GM19328 (cell line): Measurements from ENCODE around the gene SESN1.
A peak's percentile ranks its signal among the peaks of the same experiment; 100 is the strongest.

Source experiments
- ATAC-seq: cut with Tn5 transposase; IDR thresholded peaks from one replicate; pipeline ENCODE4 v1.9.1; 2021; ENCODE audit warnings: mild to moderate bottlenecking, moderate library complexity; ENCODE audit not compliant: unreplicated experiment

Gene SESN1

GRCh38 chr6:109031416-109031815, 63.2 kb downstream of the SESN1 start:
- no peak for ATAC-seq

GRCh38 chr6:109029313-109029712, 65.3 kb downstream of the SESN1 start:
- ATAC-seq: no peak

GRCh38 chr6:109028439-109028838, 66.2 kb downstream of the SESN1 start:
- no peak for ATAC-seq

GRCh38 chr6:109027964-109028363, 66.7 kb downstream of the SESN1 start:
- ATAC-seq: no peak

DNA sequence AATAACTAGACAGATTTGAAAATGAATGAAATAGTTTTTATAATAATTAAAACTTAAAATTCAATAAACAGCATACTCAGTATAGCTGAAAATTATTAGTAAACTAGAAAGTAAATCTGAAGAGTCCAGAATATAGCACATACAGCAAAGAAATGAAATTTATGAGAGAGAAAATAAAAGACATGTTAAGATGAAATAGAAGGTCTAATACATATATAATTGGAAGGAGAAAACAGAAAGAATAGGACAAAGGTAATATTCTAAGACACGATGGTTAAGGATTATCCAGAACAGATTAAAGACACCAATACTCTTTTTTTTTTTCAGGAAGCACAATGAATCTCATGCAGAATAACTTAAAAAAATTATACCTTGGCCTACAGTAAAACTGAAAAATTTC, 69.0 kb downstream of the SESN1 start:
- no peak for ATAC-seq

DNA sequence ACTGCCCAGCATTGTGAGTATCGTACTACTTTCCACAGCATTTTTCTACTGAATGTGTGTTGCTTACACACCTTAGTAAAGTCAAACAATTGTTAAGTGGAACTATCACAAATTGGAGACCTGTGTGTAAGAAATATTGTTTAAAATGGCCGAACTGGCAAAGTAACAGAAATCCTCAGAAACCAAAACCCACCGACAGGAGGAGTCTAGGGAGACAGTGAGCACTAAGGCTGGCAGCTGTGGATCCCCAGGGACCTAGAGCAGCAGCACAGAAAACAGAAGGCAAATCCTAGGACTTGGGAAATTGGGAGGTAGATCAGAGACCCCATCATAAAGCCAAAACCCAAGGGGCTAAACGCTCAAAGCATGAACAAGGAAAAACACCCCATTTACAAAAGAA, 69.9 kb downstream of the SESN1 start:
- no peak for ATAC-seq

DNA sequence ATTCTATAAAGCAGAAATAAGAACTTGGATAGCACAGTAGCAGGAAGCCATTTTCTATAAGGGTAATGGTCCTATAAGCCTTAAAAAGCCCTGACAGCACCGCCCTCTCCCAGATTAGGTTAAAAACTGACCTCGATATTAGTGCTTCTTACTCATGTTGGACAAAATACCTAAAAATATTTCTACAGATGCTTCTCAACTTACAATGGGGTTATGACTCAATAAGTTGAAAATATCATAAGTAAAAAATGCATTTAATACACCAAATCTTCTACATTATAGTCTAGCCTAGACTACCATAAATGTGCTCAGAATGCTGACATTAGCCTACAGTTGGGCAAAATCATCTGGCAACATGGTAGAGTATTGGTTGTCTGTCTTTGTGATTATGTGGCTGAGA, 70.3 kb downstream of the SESN1 start:
- no peak for ATAC-seq

DNA sequence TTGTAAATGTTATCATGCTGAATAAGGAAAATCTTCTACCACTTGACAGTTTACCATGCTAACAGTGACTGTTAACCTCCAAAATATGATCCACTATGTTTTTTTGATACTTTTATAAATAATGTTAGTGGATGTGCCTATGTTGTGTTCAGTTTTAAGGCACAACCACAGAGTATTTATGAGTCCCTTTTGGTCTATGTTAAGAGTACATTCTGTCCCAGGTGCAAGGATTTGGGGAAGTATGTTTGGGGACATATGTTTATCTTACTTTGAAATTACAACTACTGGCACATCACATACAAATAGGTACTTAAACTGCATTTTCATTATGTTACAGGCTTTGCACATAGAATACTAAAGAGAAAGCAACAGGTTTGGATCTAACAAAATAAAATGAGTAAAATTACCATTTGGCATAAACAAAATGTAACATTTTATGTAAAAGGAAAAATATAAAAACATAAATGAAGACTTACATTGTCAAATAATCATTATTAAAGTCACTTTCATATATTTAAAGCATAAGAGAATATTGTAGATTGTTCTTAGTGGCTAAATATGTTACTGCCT, 71.2 kb downstream of the SESN1 start:
- ATAC-seq: no peak

GRCh38 chr6:109021870-109022269, 72.8 kb downstream of the SESN1 start:
- no peak for ATAC-seq

- ATAC-seq: no peak
Measured at GRCh38 chr6:109019911-109020310, 74.7 kb downstream of the SESN1 start.

DNA sequence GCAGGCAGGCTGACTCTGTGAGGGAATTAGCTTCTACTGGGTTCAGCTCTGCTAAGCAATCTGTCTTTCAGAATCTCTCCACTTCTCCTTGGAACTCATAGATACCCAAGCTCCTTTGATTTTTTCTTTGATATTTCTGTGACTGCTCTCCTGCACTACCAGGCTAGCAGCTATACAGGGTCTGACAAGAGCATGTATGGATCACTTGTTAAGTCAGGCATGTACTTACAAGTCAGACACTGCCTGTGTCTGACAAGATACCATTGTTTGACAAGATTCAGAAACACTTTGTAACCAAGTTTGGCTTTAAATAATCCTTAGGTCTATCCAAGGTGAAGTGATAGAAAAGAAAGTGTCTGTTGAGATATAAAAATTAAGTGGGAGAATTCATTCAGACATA, 79.5 kb downstream of the SESN1 start:
- no peak for ATAC-seq

- ATAC-seq: no peak
Measured at GRCh38 chr6:109014606-109015005, 80.0 kb downstream of the SESN1 start.

- no peak for ATAC-seq
Measured at GRCh38 chr6:109013656-109014305, 80.9 kb downstream of the SESN1 start.

DNA sequence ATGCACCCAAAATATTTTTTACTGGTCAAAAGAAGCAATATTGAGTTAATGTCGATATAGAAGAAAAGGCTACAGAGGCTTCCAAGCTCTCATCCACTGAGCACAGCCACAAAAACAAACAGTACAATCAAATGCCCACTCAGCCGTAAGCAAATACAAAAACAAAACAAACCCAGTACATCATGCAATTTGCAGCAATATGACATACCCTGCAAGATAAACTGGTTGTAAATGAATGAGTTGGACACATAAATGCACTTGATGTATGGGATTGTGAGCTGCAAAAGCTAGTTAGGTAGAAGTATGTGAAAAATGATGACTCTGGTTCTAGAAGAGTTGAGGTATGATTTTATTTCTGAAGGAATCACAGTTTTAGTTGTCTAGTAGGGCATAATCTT, 83.9 kb downstream of the SESN1 start:
- ATAC-seq: no peak

DNA sequence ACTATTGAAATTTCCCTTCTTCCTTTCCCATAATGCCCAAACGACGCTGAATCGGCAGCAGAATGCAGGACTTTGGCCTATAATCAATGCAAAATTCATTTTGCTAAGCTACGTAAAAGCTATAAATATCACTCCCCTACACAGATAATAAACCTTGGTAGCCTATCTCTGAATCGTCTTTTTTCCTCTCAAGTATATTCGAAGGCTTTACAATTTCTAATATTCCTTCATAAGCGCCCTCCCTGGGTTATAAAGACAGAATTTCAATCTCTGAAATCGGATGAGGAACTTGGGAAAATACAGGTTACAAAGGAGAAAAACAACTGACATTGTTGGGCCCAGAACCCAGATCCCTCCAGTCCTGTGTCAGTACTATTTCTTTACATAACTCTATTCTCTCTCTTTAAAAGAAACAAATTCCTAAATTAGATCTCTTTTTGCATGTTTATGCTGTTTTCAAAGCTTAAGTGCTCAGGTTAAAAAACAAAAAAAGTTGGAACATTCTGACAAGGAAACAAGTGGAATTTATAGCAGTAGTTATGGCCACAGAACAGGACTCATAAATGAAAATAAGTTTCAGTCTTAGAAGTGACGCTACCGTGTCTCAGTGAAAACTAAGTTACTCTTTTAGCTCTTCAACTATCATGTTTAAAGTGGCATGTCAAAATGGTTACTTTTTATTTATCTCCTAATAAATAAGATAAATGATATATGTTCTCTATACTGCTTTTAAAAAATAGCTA, 84.5 kb downstream of the SESN1 start:
- no peak for ATAC-seq

- peak; percentile 96 for ATAC-seq
Measured at GRCh38 chr6:109009236-109009961, 85.2 kb downstream of the SESN1 start.

GRCh38 chr6:109008537-109009235, 86.0 kb downstream of the SESN1 start:
- ATAC-seq: peak; percentile 17

DNA sequence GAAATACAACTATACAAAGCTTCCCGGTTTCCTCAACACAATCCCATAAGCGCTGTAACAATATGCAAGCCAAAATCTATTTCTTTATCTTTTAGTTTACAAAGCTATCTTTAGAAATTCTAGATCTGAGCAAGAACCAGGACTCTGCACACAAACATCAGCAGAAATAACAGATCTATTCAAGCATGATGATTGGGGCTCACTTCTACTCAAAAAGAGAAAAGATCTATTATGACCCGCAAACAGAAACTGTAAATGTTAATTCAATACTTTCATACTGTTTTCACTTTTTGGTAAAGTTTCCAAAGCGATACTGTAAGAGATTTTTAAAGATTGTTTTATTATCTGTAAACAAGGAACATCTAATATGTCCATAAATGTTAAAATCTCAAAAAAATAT, 86.6 kb downstream of the SESN1 start:
- ATAC-seq: no peak

DNA sequence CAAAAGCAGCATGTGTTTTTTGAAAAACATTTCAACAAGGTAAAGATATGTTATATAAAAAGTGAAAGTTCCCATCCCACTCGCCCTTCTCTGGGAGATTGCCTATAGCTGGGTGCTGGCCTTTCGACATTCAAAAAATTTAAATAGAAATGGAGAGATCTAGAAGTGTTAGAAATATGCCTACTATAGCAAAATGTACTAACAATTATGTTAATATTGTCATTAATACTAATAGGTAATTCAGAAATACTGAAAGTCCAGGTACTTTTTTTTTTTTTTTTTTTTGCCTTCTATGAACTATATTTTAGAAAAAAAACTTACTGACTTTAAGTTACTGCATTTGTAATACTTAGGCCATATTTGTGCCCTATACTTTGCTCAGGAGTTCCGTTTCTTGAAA, 87.1 kb downstream of the SESN1 start:
- no peak for ATAC-seq

GRCh38 chr6:109006818-109007217, 87.8 kb downstream of the SESN1 start:
- ATAC-seq: no peak

GRCh38 chr6:109002882-109003281, 91.8 kb downstream of the SESN1 start:
- ATAC-seq: no peak
